Body of pancreas (tissue), 4 donors: Measurements from ENCODE around the gene CCZ1.

ENCODE experiments used
- POLR2A ChIP-seq, 3 donors: fragments of 450-650 bp; IDR thresholded peaks; one replicate each; pipeline ENCODE4 v1.6.1; 2016; ENCODE audit warnings: antibody characterized with exemption in 3 of 3, mild to moderate bottlenecking in 2 of 3
- TF ChIP-seq, protein P1 (sequence below), 7 experiments: fragments of 450-650 bp in 4 of 7; fragments of 200-600 bp in 3 of 7; sonication (generic) in 3 of 7; IDR thresholded peaks; one replicate each; pipeline ENCODE4 v1.5.1; 2016 to 2019; ENCODE audit warnings: antibody characterized with exemption in 7 of 7

- TF ChIP-seq, protein P1, sequence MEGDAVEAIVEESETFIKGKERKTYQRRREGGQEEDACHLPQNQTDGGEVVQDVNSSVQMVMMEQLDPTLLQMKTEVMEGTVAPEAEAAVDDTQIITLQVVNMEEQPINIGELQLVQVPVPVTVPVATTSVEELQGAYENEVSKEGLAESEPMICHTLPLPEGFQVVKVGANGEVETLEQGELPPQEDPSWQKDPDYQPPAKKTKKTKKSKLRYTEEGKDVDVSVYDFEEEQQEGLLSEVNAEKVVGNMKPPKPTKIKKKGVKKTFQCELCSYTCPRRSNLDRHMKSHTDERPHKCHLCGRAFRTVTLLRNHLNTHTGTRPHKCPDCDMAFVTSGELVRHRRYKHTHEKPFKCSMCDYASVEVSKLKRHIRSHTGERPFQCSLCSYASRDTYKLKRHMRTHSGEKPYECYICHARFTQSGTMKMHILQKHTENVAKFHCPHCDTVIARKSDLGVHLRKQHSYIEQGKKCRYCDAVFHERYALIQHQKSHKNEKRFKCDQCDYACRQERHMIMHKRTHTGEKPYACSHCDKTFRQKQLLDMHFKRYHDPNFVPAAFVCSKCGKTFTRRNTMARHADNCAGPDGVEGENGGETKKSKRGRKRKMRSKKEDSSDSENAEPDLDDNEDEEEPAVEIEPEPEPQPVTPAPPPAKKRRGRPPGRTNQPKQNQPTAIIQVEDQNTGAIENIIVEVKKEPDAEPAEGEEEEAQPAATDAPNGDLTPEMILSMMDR (IDR thresholded peaks at IDR 0.05), result peak in 4 of 7 experiments; percentile 5 to 32 (median 18)
- TF ChIP-seq POLR2A (IDR thresholded peaks at IDR 0.05), result peak in 2 of 3 donors; percentile 26 to 28
Observed at GRCh38 chr7:5898480-5899224, at the start of gene CCZ1.
